ENCODE results near the gene DPYD.

The DPYD gene

GRCh38 chr1:97298966-97299365 lies 621.9 kb downstream of the DPYD start:
- Histone ChIP-seq H3K27me3 (ENCODE audit: control insufficient read depth, insufficient read depth, low read length) (no peaks in the 10 kb centered on the region), H3K27ac (ENCODE audit: low read depth, low read length) (no peak overlapping the region), H3K36me3 (ENCODE audit: control insufficient read depth, insufficient read depth, low read length) (no peaks in the 10 kb centered on the region), H3K4me3 (ENCODE audit: low read length) (no peak overlapping the region), H3K4me1 (ENCODE audit: control insufficient read depth, insufficient read depth, low read length) (peaks cover 5% of the 10 kb centered on the region), H3K9ac (ENCODE audit: low read length) (no peak overlapping the region)

GRCh38 chr1:97297611-97298010 lies 623.2 kb downstream of the DPYD start:
- Histone ChIP-seq H3K36me3 (ENCODE audit: control insufficient read depth, insufficient read depth, low read length) (no peaks in the 10 kb centered on the region), H3K27ac (ENCODE audit: low read depth, low read length) (no peak overlapping the region), H3K9ac (ENCODE audit: low read length) (no peak overlapping the region), H3K27me3 (ENCODE audit: control insufficient read depth, insufficient read depth, low read length) (no peaks in the 10 kb centered on the region), H3K4me1 (ENCODE audit: control insufficient read depth, insufficient read depth, low read length) (peaks cover 3% of the 10 kb centered on the region), H3K4me3 (ENCODE audit: low read length) (no peak overlapping the region)

GRCh38 chr1:97281962-97282361 lies 638.9 kb downstream of the DPYD start:
- no peaks in the 10 kb centered on the region for H3K27me3 ChIP-seq (ENCODE audit: control insufficient read depth, insufficient read depth, low read length)
- H3K27ac ChIP-seq (ENCODE audit: low read depth, low read length): no peak overlapping the region
- no peaks in the 10 kb centered on the region for H3K36me3 ChIP-seq (ENCODE audit: control insufficient read depth, insufficient read depth, low read length)
- no peak overlapping the region for H3K9ac ChIP-seq (ENCODE audit: low read length)
- no peak overlapping the region for H3K4me3 ChIP-seq (ENCODE audit: low read length)
- no peaks in the 10 kb centered on the region for H3K4me1 ChIP-seq (ENCODE audit: control insufficient read depth, insufficient read depth, low read length)

- Histone ChIP-seq H3K9ac (ENCODE audit: low read length) (no peak overlapping the region), H3K27me3 (ENCODE audit: control insufficient read depth, insufficient read depth, low read length) (no peaks in the 10 kb centered on the region), H3K4me1 (ENCODE audit: control insufficient read depth, insufficient read depth, low read length) (no peaks in the 10 kb centered on the region), H3K36me3 (ENCODE audit: control insufficient read depth, insufficient read depth, low read length) (no peaks in the 10 kb centered on the region), H3K4me3 (ENCODE audit: low read length) (no peak overlapping the region), H3K27ac (ENCODE audit: low read depth, low read length) (no peak overlapping the region)
Observed at GRCh38 chr1:97277891-97278654, 642.8 kb downstream of the DPYD start.

GRCh38 chr1:97271916-97272788 lies 648.7 kb downstream of the DPYD start:
- no peak overlapping the region for H3K27ac ChIP-seq (ENCODE audit: low read depth, low read length)
- H3K4me3 ChIP-seq (ENCODE audit: low read length): no peak overlapping the region
- no peaks in the 10 kb centered on the region for H3K36me3 ChIP-seq (ENCODE audit: control insufficient read depth, insufficient read depth, low read length)
- H3K27me3 ChIP-seq (ENCODE audit: control insufficient read depth, insufficient read depth, low read length): no peaks in the 10 kb centered on the region
- no peak overlapping the region for H3K9ac ChIP-seq (ENCODE audit: low read length)
- H3K4me1 ChIP-seq (ENCODE audit: control insufficient read depth, insufficient read depth, low read length): no peaks in the 10 kb centered on the region

GRCh38 chr1:97270508-97271307 lies 650.1 kb downstream of the DPYD start:
- Histone ChIP-seq H3K4me3 (ENCODE audit: low read length) (no peak overlapping the region), H3K36me3 (ENCODE audit: control insufficient read depth, insufficient read depth, low read length) (no peaks in the 10 kb centered on the region), H3K4me1 (ENCODE audit: control insufficient read depth, insufficient read depth, low read length) (no peaks in the 10 kb centered on the region), H3K27ac (ENCODE audit: low read depth, low read length) (no peak overlapping the region), H3K27me3 (ENCODE audit: control insufficient read depth, insufficient read depth, low read length) (no peaks in the 10 kb centered on the region), H3K9ac (ENCODE audit: low read length) (no peak overlapping the region)

- no peak overlapping the region for H3K4me3 ChIP-seq (ENCODE audit: low read length)
- no peaks in the 10 kb centered on the region for H3K4me1 ChIP-seq (ENCODE audit: control insufficient read depth, insufficient read depth, low read length)
- H3K27ac ChIP-seq (ENCODE audit: low read depth, low read length): no peak overlapping the region
- H3K27me3 ChIP-seq (ENCODE audit: control insufficient read depth, insufficient read depth, low read length): no peaks in the 10 kb centered on the region
- H3K36me3 ChIP-seq (ENCODE audit: control insufficient read depth, insufficient read depth, low read length): no peaks in the 10 kb centered on the region
- no peak overlapping the region for H3K9ac ChIP-seq (ENCODE audit: low read length)
Observed at GRCh38 chr1:97265630-97266029, 655.2 kb downstream of the DPYD start.

- H3K36me3 ChIP-seq (ENCODE audit: control insufficient read depth, insufficient read depth, low read length): no peaks in the 10 kb centered on the region
Observed at GRCh38 chr1:97262842-97263241, 658.0 kb downstream of the DPYD start.

GRCh38 chr1:97258597-97258996 lies 662.2 kb downstream of the DPYD start:
- H3K36me3 ChIP-seq (ENCODE audit: control insufficient read depth, insufficient read depth, low read length): no peaks in the 10 kb centered on the region
- no peak overlapping the region for H3K9ac ChIP-seq (ENCODE audit: low read length)
- H3K27ac ChIP-seq (ENCODE audit: low read depth, low read length): no peak overlapping the region

More at GRCh38 chr1:97262842-97263241, 658.0 kb downstream of the DPYD start:
- Histone ChIP-seq H3K4me1 (ENCODE audit: control insufficient read depth, insufficient read depth, low read length) (no peaks in the 10 kb centered on the region), H3K9ac (ENCODE audit: low read length) (no peak overlapping the region), H3K4me3 (ENCODE audit: low read length) (no peak overlapping the region), H3K27ac (ENCODE audit: low read depth, low read length) (no peak overlapping the region), H3K27me3 (ENCODE audit: control insufficient read depth, insufficient read depth, low read length) (no peaks in the 10 kb centered on the region)

GRCh38 chr1:97254731-97255463 lies 665.9 kb downstream of the DPYD start:
- Histone ChIP-seq H3K4me3 (ENCODE audit: low read length) (no peak overlapping the region), H3K27ac (ENCODE audit: low read depth, low read length) (no peak overlapping the region), H3K27me3 (ENCODE audit: control insufficient read depth, insufficient read depth, low read length) (no peaks in the 10 kb centered on the region)

More at GRCh38 chr1:97258597-97258996, 662.2 kb downstream of the DPYD start:
- no peak overlapping the region for H3K4me3 ChIP-seq (ENCODE audit: low read length)
- H3K4me1 ChIP-seq (ENCODE audit: control insufficient read depth, insufficient read depth, low read length): no peaks in the 10 kb centered on the region
- H3K27me3 ChIP-seq (ENCODE audit: control insufficient read depth, insufficient read depth, low read length): no peaks in the 10 kb centered on the region

GRCh38 chr1:97252925-97253324 lies 667.9 kb downstream of the DPYD start:
- no peaks in the 10 kb centered on the region for H3K27me3 ChIP-seq (ENCODE audit: control insufficient read depth, insufficient read depth, low read length)
- H3K4me3 ChIP-seq (ENCODE audit: low read length): no peak overlapping the region
- H3K27ac ChIP-seq (ENCODE audit: low read depth, low read length): no peak overlapping the region
- no peaks in the 10 kb centered on the region for H3K36me3 ChIP-seq (ENCODE audit: control insufficient read depth, insufficient read depth, low read length)
- H3K9ac ChIP-seq (ENCODE audit: low read length): no peak overlapping the region
- no peaks in the 10 kb centered on the region for H3K4me1 ChIP-seq (ENCODE audit: control insufficient read depth, insufficient read depth, low read length)

More at GRCh38 chr1:97254731-97255463, 665.9 kb downstream of the DPYD start:
- no peak overlapping the region for H3K9ac ChIP-seq (ENCODE audit: low read length)
- H3K4me1 ChIP-seq (ENCODE audit: control insufficient read depth, insufficient read depth, low read length): no peaks in the 10 kb centered on the region
- H3K36me3 ChIP-seq (ENCODE audit: control insufficient read depth, insufficient read depth, low read length): no peaks in the 10 kb centered on the region
